22Rv1 (cell line): ENCODE data around the gene BRME1.

Source experiments
- H3K27ac ChIP-seq: fragments of 450-650 bp; 2 replicates; pipeline ENCODE4 v1.5.1; 2017
- CTCF ChIP-seq: fragments of 450-650 bp; IDR thresholded peaks from 2 replicates; pipeline ENCODE4 v1.5.1; 2017; ENCODE audit warnings: mild to moderate bottlenecking
- ZFX ChIP-seq: fragments of 450-650 bp; IDR thresholded peaks from 2 replicates; pipeline ENCODE4 v1.6.1; 2017; ENCODE audit warnings: antibody characterized with exemption, borderline replicate concordance

Gene BRME1

GRCh38 chr19:13946414-13946813, 40.5 kb upstream of the BRME1 start:
- no peak for TF ChIP-seq ZFX
- no peak for TF ChIP-seq CTCF
- H3K27ac ChIP-seq = no peak overlapping the region

- H3K27ac ChIP-seq = no peak overlapping the region
- no peak for TF ChIP-seq CTCF
- no peak for TF ChIP-seq ZFX
Measured at GRCh38 chr19:13942023-13942684, 36.2 kb upstream of the BRME1 start.

GRCh38 chr19:13938301-13939064, 32.6 kb upstream of the BRME1 start, which contains the start of gene PODNL1:
TSS of gene PODNL1 (minus strand) at chr19:13938417. CDS start at chr19:13938181, 236 bp downstream.
- TF ChIP-seq ZFX (no peak), CTCF (no peak)

GRCh38 chr19:13937479-13938300, 31.8 kb upstream of the BRME1 start:
- TF ChIP-seq CTCF (no peak), ZFX (no peak)
- H3K27ac ChIP-seq = no peak overlapping the region

More at GRCh38 chr19:13938301-13939064, 32.6 kb upstream of the BRME1 start, which contains the start of gene PODNL1:
- no peak within 1 kb of the TSS for H3K27ac ChIP-seq

- H3K27ac ChIP-seq = no peak overlapping the region
- TF ChIP-seq CTCF = no peak
- TF ChIP-seq ZFX = no peak
Measured at GRCh38 chr19:13935765-13936510, 30.0 kb upstream of the BRME1 start.

- no peak for TF ChIP-seq CTCF
- TF ChIP-seq ZFX = no peak
- no peak overlapping the region for H3K27ac ChIP-seq
Measured at GRCh38 chr19:13934785-13935109, 28.8 kb upstream of the BRME1 start.
